ENCODE data around the gene PLK1. TPM values are rescaled to one million over a fixed set of nuclear protein-coding genes. Genes with fewer than 3 reads are reported as not detected.

The PLK1 gene
- total and polyA plus RNA-seq, 2 of the 13 experiments (the other 11 are each of a cell fraction or from before 2014, with no cell fraction given): 71.5 to 76.3 TPM

DNA sequence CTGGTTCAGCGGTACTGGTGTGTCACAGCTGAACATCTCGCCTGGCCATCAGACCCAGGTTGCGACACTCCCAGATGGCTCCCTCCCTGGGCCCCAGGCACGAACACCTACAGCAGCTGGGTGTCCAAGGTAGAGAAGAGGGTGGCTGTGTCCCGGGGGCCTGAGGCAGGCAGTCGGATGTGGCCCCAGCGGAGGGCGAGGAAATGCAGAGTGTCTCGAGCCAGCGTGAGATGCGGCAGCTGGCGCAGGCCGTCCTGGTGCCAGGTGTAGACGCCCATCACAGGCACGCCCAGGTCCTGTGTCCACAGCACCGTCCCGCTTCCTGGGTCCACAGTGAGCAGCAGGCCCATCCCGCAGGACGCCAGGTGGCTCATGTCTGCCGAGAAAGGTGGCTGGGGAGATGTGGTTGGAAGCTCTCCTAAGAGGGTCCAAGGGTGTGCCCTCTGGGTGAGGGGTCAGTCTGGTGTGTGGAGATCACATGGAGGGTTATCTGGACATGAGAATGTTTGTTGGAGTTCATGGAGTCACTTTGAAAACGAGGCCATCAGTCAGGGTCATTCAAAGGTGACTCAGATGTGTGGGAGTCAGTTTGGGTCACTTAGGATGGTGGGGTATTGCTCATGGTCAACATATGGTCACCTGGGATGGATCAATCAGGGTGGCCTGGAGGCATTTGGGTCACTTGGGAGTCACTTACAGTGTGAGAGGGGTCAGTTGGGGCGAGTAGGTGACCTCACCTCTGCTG lies 26.3 kb downstream of the PLK1 start (continued):
- TF ChIP-seq, protein P1, sequence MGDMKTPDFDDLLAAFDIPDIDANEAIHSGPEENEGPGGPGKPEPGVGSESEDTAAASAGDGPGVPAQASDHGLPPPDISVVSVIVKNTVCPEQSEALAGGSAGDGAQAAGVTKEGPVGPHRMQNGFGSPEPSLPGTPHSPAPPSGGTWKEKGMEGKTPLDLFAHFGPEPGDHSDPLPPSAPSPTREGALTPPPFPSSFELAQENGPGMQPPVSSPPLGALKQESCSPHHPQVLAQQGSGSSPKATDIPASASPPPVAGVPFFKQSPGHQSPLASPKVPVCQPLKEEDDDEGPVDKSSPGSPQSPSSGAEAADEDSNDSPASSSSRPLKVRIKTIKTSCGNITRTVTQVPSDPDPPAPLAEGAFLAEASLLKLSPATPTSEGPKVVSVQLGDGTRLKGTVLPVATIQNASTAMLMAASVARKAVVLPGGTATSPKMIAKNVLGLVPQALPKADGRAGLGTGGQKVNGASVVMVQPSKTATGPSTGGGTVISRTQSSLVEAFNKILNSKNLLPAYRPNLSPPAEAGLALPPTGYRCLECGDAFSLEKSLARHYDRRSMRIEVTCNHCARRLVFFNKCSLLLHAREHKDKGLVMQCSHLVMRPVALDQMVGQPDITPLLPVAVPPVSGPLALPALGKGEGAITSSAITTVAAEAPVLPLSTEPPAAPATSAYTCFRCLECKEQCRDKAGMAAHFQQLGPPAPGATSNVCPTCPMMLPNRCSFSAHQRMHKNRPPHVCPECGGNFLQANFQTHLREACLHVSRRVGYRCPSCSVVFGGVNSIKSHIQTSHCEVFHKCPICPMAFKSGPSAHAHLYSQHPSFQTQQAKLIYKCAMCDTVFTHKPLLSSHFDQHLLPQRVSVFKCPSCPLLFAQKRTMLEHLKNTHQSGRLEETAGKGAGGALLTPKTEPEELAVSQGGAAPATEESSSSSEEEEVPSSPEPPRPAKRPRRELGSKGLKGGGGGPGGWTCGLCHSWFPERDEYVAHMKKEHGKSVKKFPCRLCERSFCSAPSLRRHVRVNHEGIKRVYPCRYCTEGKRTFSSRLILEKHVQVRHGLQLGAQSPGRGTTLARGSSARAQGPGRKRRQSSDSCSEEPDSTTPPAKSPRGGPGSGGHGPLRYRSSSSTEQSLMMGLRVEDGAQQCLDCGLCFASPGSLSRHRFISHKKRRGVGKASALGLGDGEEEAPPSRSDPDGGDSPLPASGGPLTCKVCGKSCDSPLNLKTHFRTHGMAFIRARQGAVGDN (CRISPR knock-in tag; IDR thresholded peaks at IDR 0.05): peak; percentile 78
- TF ChIP-seq GABPA (IDR thresholded peaks at IDR 0.05; ENCODE audit: low read depth, low read length) (no peak), GABPA (CRISPR knock-in tag; IDR thresholded peaks at IDR 0.05; ENCODE audit: low read depth) (no peak), ERF (CRISPR knock-in tag; IDR thresholded peaks at IDR 0.05) (0 out of 2 replicates have a peak, but pooled peaks have one; percentile 14), ZNF788 (CRISPR knock-in tag; IDR thresholded peaks at IDR 0.05; ENCODE audit: borderline replicate concordance) (no peak), RORA (CRISPR knock-in tag; IDR thresholded peaks at IDR 0.05) (no peak), ZIK1 (CRISPR knock-in tag; IDR thresholded peaks at IDR 0.05; ENCODE audit: borderline replicate concordance, low read depth) (no peak), NFIC (IDR thresholded peaks at IDR 0.05; ENCODE audit: low read length) (no peak), SSRP1 (CRISPR knock-in tag; IDR thresholded peaks at IDR 0.05) (no peak)
- TF ChIP-seq, protein P2, sequence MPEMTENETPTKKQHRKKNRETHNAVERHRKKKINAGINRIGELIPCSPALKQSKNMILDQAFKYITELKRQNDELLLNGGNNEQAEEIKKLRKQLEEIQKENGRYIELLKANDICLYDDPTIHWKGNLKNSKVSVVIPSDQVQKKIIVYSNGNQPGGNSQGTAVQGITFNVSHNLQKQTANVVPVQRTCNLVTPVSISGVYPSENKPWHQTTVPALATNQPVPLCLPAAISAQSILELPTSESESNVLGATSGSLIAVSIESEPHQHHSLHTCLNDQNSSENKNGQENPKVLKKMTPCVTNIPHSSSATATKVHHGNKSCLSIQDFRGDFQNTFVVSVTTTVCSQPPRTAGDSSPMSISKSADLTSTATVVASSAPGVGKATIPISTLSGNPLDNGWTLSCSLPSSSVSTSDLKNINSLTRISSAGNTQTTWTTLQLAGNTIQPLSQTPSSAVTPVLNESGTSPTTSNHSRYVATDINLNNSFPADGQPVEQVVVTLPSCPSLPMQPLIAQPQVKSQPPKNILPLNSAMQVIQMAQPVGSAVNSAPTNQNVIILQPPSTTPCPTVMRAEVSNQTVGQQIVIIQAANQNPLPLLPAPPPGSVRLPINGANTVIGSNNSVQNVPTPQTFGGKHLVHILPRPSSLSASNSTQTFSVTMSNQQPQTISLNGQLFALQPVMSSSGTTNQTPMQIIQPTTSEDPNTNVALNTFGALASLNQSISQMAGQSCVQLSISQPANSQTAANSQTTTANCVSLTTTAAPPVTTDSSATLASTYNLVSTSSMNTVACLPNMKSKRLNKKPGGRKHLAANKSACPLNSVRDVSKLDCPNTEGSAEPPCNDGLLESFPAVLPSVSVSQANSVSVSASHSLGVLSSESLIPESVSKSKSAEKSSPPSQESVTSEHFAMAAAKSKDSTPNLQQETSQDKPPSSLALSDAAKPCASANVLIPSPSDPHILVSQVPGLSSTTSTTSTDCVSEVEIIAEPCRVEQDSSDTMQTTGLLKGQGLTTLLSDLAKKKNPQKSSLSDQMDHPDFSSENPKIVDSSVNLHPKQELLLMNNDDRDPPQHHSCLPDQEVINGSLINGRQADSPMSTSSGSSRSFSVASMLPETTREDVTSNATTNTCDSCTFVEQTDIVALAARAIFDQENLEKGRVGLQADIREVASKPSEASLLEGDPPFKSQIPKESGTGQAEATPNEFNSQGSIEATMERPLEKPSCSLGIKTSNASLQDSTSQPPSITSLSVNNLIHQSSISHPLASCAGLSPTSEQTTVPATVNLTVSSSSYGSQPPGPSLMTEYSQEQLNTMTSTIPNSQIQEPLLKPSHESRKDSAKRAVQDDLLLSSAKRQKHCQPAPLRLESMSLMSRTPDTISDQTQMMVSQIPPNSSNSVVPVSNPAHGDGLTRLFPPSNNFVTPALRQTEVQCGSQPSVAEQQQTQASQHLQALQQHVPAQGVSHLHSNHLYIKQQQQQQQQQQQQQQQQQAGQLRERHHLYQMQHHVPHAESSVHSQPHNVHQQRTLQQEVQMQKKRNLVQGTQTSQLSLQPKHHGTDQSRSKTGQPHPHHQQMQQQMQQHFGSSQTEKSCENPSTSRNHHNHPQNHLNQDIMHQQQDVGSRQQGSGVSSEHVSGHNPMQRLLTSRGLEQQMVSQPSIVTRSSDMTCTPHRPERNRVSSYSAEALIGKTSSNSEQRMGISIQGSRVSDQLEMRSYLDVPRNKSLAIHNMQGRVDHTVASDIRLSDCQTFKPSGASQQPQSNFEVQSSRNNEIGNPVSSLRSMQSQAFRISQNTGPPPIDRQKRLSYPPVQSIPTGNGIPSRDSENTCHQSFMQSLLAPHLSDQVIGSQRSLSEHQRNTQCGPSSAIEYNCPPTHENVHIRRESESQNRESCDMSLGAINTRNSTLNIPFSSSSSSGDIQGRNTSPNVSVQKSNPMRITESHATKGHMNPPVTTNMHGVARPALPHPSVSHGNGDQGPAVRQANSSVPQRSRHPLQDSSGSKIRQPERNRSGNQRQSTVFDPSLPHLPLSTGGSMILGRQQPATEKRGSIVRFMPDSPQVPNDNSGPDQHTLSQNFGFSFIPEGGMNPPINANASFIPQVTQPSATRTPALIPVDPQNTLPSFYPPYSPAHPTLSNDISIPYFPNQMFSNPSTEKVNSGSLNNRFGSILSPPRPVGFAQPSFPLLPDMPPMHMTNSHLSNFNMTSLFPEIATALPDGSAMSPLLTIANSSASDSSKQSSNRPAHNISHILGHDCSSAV (CRISPR knock-in tag; IDR thresholded peaks at IDR 0.05; ENCODE audit: borderline replicate concordance): no peak
- TF ChIP-seq, protein P3, sequence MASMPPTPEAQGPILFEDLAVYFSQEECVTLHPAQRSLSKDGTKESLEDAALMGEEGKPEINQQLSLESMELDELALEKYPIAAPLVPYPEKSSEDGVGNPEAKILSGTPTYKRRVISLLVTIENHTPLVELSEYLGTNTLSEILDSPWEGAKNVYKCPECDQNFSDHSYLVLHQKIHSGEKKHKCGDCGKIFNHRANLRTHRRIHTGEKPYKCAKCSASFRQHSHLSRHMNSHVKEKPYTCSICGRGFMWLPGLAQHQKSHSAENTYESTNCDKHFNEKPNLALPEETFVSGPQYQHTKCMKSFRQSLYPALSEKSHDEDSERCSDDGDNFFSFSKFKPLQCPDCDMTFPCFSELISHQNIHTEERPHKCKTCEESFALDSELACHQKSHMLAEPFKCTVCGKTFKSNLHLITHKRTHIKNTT (CRISPR knock-in tag; IDR thresholded peaks at IDR 0.05): peak; percentile 34; the same call in 1 of the 2 replicates
- TF ChIP-seq, protein P4, sequence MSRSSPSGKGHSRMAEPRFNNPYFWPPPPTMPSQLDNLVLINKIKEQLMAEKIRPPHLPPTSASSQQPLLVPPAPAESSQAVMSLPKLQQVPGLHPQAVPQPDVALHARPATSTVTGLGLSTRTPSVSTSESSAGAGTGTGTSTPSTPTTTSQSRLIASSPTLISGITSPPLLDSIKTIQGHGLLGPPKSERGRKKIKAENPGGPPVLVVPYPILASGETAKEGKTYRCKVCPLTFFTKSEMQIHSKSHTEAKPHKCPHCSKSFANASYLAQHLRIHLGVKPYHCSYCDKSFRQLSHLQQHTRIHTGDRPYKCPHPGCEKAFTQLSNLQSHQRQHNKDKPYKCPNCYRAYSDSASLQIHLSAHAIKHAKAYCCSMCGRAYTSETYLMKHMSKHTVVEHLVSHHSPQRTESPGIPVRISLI (CRISPR knock-in tag; IDR thresholded peaks at IDR 0.05; ENCODE audit: borderline replicate concordance): 0 out of 2 replicates have a peak, but pooled peaks have one; percentile 21
- TF ChIP-seq, protein P5, sequence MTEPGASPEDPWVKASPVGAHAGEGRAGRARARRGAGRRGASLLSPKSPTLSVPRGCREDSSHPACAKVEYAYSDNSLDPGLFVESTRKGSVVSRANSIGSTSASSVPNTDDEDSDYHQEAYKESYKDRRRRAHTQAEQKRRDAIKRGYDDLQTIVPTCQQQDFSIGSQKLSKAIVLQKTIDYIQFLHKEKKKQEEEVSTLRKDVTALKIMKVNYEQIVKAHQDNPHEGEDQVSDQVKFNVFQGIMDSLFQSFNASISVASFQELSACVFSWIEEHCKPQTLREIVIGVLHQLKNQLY (CRISPR knock-in tag; IDR thresholded peaks at IDR 0.05): no peak

All from HepG2 (cell line).